ENCODE results near the gene COL15A1. TPM values are rescaled to one million over a fixed set of nuclear protein-coding genes. Genes with fewer than 3 reads are reported as not detected.
A peak's percentile ranks its signal among the peaks of the same experiment; 100 is the strongest.

COL15A1 gene
- total RNA-seq, 1 experiment from 2014 or later = not detected

- no peak overlapping the region for H3K27ac Mint-ChIP-seq
- WGBS (ENCODE audit: extremely low coverage, insufficient read length, low lambda C conversion rate) = no CpG with 5 or more reads among the region's 18 CpGs
Measured at GRCh38 chr9:98986866-98987651, 43.4 kb downstream of the COL15A1 start.

More at GRCh38 chr9:98986866-98987651, 43.4 kb downstream of the COL15A1 start:
- Histone ChIP-seq H2AK5ac (ENCODE audit: insufficient read length, low read length) (no peak overlapping the region), H4K8ac (replicated peaks; ENCODE audit: insufficient read length, low read depth, low read length) (no peak overlapping the region), H2AFZ (ENCODE audit: low read length) (no peak overlapping the region), H3K23ac (ENCODE audit: insufficient read length, low read depth, low read length) (no peak overlapping the region), H3K27ac (ENCODE audit: insufficient read length, low read depth, low read length) (no peak overlapping the region), H3K18ac (ENCODE audit: insufficient read length, low read depth, low read length) (no peak overlapping the region), H3K27me3 (ENCODE audit: insufficient read depth, low read length) (no peaks in the 10 kb centered on the region), H3K14ac (ENCODE audit: insufficient read depth, low read length) (no peak overlapping the region), H4K91ac (ENCODE audit: insufficient read length, low read depth, low read length) (no peak overlapping the region), H3K4ac (ENCODE audit: low read depth, low read length) (no peak overlapping the region), H3K23me2 (ENCODE audit: insufficient read length, low read depth, low read length, poor library complexity, severe bottlenecking) (no peaks in the 10 kb centered on the region), H3K9me3 (ENCODE audit: control insufficient read depth, low read depth, low read length) (no peaks in the 10 kb centered on the region), H3K9ac (ENCODE audit: extremely low read depth, insufficient read length, low read length) (no peak overlapping the region), H3K79me2 (ENCODE audit: insufficient read depth, low read length) (no peaks in the 10 kb centered on the region), H3T11ph (ENCODE audit: low read length) (no peak overlapping the region), H2BK120ac (ENCODE audit: low read depth, low read length, poor library complexity, severe bottlenecking) (no peak overlapping the region), H3K56ac (ENCODE audit: insufficient read length, low read depth, low read length) (no peak overlapping the region), H4K5ac (ENCODE audit: insufficient read length, low read depth, low read length) (no peak overlapping the region), H2BK20ac (ENCODE audit: low read depth, low read length, poor library complexity, severe bottlenecking) (no peak overlapping the region), H2BK15ac (ENCODE audit: low read depth, low read length) (no peak overlapping the region), H2BK5ac (ENCODE audit: insufficient read length, low read length) (no peak overlapping the region), H3K4me1 (ENCODE audit: insufficient read depth, low read length) (no peaks in the 10 kb centered on the region), H4K20me1 (ENCODE audit: control insufficient read depth, insufficient read depth, insufficient read length) (no peaks in the 10 kb centered on the region), H2BK12ac (ENCODE audit: insufficient read length, low read depth, low read length) (no peak overlapping the region), H3K4me2 (ENCODE audit: insufficient read depth, insufficient read length, low read length) (no peak overlapping the region), H3K79me1 (ENCODE audit: insufficient read depth, low read depth, low read length, poor library complexity, severe bottlenecking) (no peaks in the 10 kb centered on the region)
- Mint-ChIP-seq H3K36me3 (ENCODE audit: insufficient read depth in 1 of 3, low read depth in 3 of 3) (peaks cover 0 to 6% (median 0%) of the 10 kb centered on the region in 3 experiments; a peak in 3 of 7 replicates), H3K4me1 (peaks cover 15 to 18% of the 10 kb centered on the region in 2 experiments), H3K9me3 (peaks cover 4 to 10% of the 10 kb centered on the region in 2 experiments; a peak in 4 of 5 replicates), H3K27me3 (ENCODE audit: low read depth) (peaks cover 4% of the 10 kb centered on the region; the same call in 1 of the 2 replicates), H3K4me3 (no peak overlapping the region)
- DNase-seq = peak; percentile 10
- TF ChIP-seq, protein P1, sequence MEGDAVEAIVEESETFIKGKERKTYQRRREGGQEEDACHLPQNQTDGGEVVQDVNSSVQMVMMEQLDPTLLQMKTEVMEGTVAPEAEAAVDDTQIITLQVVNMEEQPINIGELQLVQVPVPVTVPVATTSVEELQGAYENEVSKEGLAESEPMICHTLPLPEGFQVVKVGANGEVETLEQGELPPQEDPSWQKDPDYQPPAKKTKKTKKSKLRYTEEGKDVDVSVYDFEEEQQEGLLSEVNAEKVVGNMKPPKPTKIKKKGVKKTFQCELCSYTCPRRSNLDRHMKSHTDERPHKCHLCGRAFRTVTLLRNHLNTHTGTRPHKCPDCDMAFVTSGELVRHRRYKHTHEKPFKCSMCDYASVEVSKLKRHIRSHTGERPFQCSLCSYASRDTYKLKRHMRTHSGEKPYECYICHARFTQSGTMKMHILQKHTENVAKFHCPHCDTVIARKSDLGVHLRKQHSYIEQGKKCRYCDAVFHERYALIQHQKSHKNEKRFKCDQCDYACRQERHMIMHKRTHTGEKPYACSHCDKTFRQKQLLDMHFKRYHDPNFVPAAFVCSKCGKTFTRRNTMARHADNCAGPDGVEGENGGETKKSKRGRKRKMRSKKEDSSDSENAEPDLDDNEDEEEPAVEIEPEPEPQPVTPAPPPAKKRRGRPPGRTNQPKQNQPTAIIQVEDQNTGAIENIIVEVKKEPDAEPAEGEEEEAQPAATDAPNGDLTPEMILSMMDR (conservative IDR thresholded peaks at IDR 0.05) = no peak
